ENCODE measurements around the gene STAT2.
A peak's percentile ranks its signal among the peaks of the same experiment; 100 is the strongest.
"Not testable (repeated sequence)": the region's sequence is repeated elsewhere in the genome, so short reads cannot be mapped to it uniquely, and the experiment has no call there.

Gene STAT2

GRCh38 chr12:56324206-56324605 is 35.7 kb downstream of the STAT2 start:
- Mint-ChIP-seq H3K27me3 (no peaks in the 10 kb centered on the region), H3K4me3 (no peak overlapping the region), H3K9me3 (no peaks in the 10 kb centered on the region), H3K36me3 (ENCODE audit: low read depth) (peaks cover 5% of the 10 kb centered on the region), H3K27ac (no peak overlapping the region), H3K4me1 (peaks cover 7% of the 10 kb centered on the region)
- ATAC-seq (no peak), DNase-seq (no peak)

DNA sequence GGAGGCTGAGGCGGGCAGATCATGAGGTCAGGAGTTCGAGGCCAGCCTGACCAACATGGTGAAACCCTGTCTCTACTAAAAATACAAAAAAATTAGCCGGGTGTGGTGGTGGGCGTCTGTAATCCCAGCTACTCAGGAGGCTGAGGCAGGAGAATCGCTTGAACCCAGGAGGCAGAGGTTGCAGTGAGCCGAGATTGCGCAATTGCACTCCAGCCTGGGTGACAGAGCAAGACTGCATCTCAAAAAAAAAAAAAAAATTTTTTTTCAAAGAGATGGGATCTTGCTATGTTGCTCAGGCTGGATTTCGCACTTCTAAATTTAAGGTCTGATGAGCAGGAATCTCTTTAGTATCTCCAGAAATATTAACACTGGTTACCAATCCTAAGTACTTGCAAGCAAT is 38.3 kb downstream of the STAT2 start:
- ATAC-seq; H3K4me3 Mint-ChIP-seq; H3K36me3 Mint-ChIP-seq (ENCODE audit: low read depth); H3K4me1 Mint-ChIP-seq; H3K27ac Mint-ChIP-seq; H3K27me3 Mint-ChIP-seq; H3K9me3 Mint-ChIP-seq; DNase-seq: not testable (repeated sequence)

DNA sequence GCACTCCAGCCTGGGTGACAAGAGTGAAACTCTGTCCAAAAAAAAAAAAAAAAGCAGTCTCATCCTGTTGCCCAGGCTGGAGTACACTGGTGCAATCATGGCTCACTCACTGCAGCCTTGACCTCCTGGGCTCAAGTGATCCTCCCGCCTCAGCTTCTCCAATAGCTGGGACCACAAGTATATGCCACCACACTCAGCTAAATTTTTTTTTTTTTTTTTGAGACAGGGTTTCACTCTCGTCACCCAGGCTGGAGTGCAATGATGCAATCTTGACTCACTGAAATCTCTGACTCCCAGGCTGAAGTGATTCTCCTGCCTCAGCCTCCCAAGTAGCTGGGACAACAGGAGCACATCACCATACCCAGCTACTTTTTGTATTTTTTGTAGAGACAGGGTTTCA is 38.9 kb downstream of the STAT2 start:
- ATAC-seq, result no peak
- no peaks in the 10 kb centered on the region for H3K9me3 Mint-ChIP-seq
- DNase-seq, result no peak

DNA sequence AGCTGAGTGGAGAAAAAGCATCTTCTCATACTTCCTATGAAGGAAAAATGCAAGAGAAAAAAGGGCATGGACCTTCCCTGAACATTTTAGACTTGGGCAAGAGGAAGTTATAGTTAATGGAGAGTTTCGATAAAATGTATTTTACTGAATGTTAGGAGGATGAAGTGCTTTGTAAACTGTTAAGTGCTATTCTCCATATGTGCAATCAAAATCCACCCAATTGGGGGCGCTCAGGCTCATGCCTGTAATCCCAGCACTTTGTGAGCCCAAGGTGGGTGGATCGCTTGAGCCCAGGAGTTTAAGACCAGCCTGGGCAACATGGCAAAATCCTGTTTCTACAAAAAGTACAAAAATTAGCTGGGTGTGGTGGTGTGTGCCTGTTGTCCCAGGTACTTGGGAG is 42.2 kb downstream of the STAT2 start:
- no peaks in the 10 kb centered on the region for H3K9me3 Mint-ChIP-seq
- no peak overlapping the region for H3K27ac Mint-ChIP-seq
- H3K4me1 Mint-ChIP-seq, result peaks cover 21% of the 10 kb centered on the region
- no peaks in the 10 kb centered on the region for H3K27me3 Mint-ChIP-seq
- ATAC-seq (no peak), DNase-seq (no peak)
- no peak overlapping the region for H3K4me3 Mint-ChIP-seq
- H3K36me3 Mint-ChIP-seq (ENCODE audit: low read depth), result peaks cover 14% of the 10 kb centered on the region

More for the DNA sequence above, 38.9 kb downstream of the STAT2 start:
- H3K4me3 Mint-ChIP-seq, result no peak overlapping the region
- peaks cover 12% of the 10 kb centered on the region for H3K4me1 Mint-ChIP-seq
- peak overlapping the region; percentile 53 for H3K27ac Mint-ChIP-seq
- H3K36me3 Mint-ChIP-seq (ENCODE audit: low read depth), result peaks cover 6% of the 10 kb centered on the region
- no peaks in the 10 kb centered on the region for H3K27me3 Mint-ChIP-seq

DNA sequence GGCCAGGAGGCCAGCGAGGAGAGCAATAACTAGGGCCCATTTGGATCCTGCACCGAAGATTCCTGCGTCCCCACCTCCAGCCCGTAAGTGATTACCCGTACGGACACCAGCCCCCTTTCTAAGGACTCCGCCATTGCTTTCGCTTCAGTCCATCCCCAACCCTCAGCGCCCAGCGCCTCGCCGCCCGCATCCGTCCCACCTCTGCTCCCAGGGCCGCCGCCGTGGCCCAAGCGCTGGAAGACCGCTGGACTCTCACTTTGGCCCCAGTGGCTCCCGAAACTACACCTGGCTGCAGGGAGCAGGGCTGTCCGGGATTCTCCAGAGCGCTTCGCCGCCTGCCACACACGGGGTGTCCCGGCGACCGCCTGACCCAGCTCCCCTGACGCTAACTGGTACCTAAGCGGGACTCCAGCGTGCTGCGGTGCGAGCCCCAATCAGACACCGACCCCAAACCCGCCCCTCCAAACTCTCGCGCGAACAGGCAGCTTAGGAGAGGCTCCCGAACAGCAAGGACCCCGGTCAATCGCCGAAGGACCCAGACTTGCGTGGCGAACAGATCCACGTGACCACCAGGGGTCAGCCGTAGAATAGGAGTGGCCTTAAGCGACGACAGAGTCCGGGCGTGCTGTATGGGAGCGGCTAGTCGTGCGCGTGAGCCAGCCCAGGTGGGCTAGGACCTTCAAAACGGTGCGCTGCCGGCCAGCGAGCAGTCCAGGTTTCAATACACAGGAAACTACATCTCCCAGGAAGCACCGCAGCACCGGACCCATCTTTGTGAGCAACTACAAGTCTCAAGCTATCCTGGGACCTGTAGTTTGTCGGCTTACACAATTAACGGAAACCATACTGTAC is 44.1 kb downstream of the STAT2 start, which contains the start of gene CNPY2:
TSS of gene CNPY2 (minus strand) at position 367 of the 852 bp plus-strand sequence. CDS start 771 bp downstream, outside the sequence.
- Mint-ChIP-seq H3K36me3 (ENCODE audit: low read depth) (peaks cover 18% of the 10 kb centered on the region), H3K4me3 (peak within 1 kb of the TSS; percentile 99), H3K9me3 (no peaks in the 10 kb centered on the region), H3K27me3 (no peaks in the 10 kb centered on the region), H3K4me1 (peaks cover 17% of the 10 kb centered on the region), H3K27ac (peak within 1 kb of the TSS; percentile 97)
- ATAC-seq (peak; percentile 96), DNase-seq (peak; percentile 94)

- Mint-ChIP-seq H3K4me1 (peaks cover 17% of the 10 kb centered on the region), H3K4me3 (peak overlapping the region; percentile 99), H3K27me3 (no peaks in the 10 kb centered on the region), H3K36me3 (ENCODE audit: low read depth) (peaks cover 19% of the 10 kb centered on the region), H3K9me3 (no peaks in the 10 kb centered on the region), H3K27ac (peak overlapping the region; percentile 97)
- DNase-seq, result no peak
- no peak for ATAC-seq
These were observed 44.7 kb downstream of the STAT2 start for GRCh38 chr12:56315249-56315621.

DNA sequence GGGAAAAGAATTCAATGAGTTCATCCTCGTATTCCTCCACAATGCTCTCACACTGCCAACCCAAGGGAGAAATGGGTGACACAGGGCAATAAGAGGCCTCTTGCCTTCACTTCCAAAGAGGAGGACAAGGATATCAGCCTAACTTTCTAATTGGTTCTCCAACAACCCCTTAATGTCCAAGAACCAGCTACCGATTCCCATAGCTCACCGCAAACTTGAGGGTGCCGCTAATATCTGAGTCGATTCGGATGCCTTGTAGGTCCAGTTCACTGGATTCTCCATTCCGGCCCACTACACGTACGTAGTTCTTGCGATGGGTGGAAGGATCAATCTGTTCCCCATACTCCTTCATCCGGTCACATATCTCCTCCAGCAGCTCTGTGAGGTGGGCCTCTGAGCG is 48.9 kb downstream of the STAT2 start:
- Mint-ChIP-seq H3K27ac (no peak overlapping the region), H3K9me3 (no peaks in the 10 kb centered on the region), H3K4me1 (peaks cover 10% of the 10 kb centered on the region), H3K4me3 (no peak overlapping the region), H3K36me3 (ENCODE audit: low read depth) (peaks cover 29% of the 10 kb centered on the region), H3K27me3 (no peaks in the 10 kb centered on the region)
- DNase-seq, result no peak
- ATAC-seq, result no peak

DNA sequence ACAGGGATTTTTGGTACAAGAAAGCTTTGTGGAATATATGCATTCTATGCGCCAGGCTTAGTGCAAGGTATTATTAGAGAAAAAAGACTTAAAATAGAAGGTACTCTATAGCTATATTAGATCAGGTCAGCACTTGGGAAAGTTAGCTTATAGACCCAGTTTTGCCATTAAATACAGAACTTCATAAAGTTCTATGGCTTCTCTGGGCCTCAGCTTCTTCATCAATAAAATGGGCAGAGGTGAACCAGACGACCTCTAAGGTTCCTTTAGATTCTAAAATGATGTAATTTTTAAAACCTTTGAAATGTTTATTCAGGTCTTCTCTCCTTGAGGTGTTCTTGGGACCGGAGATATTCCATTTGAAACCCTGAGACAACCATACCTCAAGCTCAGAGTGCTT is 51.2 kb downstream of the STAT2 start:
- Mint-ChIP-seq H3K36me3 (ENCODE audit: low read depth) (peaks cover 28% of the 10 kb centered on the region), H3K4me3 (no peak overlapping the region), H3K27me3 (no peaks in the 10 kb centered on the region), H3K4me1 (peaks cover 2% of the 10 kb centered on the region), H3K9me3 (no peaks in the 10 kb centered on the region), H3K27ac (no peak overlapping the region)
- ATAC-seq, result no peak
- DNase-seq, result no peak

- no peaks in the 10 kb centered on the region for H3K27me3 Mint-ChIP-seq
- ATAC-seq (no peak), DNase-seq (no peak)
- no peak overlapping the region for H3K27ac Mint-ChIP-seq
- peaks cover 2% of the 10 kb centered on the region for H3K4me1 Mint-ChIP-seq
- no peaks in the 10 kb centered on the region for H3K9me3 Mint-ChIP-seq
- H3K36me3 Mint-ChIP-seq (ENCODE audit: low read depth), result peaks cover 27% of the 10 kb centered on the region
- no peak overlapping the region for H3K4me3 Mint-ChIP-seq
These were observed 52.5 kb downstream of the STAT2 start for GRCh38 chr12:56307221-56307965.

DNA sequence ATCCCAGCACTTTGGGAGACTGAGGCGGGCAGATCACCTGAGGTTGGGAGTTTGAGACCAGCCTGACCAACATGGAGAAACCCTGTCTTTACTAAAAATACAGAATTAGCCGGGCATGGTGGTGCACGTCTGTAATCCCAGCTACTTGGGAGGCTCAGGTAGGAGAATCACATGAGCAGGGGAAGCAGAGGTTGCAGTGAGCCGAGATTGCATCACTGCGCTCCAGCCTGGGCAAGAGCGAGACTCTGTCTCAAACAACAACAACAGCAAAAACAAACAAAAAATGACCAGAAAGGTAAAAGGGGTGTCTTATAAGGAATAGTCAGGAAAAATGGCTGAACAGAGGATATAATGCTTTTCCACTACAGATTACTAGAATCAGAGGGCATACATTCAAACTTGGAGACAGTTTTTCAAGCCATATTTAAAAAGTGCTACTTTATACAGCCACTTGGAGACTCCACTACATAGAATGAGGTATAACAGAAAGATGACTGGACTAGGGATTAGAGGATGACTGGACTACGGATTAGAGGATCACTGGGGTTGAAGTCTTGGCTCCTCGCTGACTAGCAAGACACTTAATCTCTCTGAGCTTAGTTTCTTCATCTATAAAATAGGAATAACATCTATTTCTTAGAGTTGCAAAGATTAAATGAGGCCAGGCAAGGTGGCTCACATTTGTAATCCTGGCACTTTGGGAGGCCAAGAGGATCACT is 54.9 kb downstream of the STAT2 start:
- Mint-ChIP-seq H3K4me1 (peaks cover 17% of the 10 kb centered on the region), H3K27me3 (no peaks in the 10 kb centered on the region), H3K36me3 (ENCODE audit: low read depth) (peaks cover 21% of the 10 kb centered on the region), H3K4me3 (no peak overlapping the region), H3K27ac (no peak overlapping the region), H3K9me3 (no peaks in the 10 kb centered on the region)
- DNase-seq (no peak), ATAC-seq (no peak)

- H3K27ac Mint-ChIP-seq, result no peak overlapping the region
- H3K27me3 Mint-ChIP-seq, result no peaks in the 10 kb centered on the region
- H3K4me1 Mint-ChIP-seq, result peaks cover 15% of the 10 kb centered on the region
- no peak overlapping the region for H3K4me3 Mint-ChIP-seq
- H3K36me3 Mint-ChIP-seq (ENCODE audit: low read depth), result peaks cover 21% of the 10 kb centered on the region
- ATAC-seq (no peak), DNase-seq (no peak)
- H3K9me3 Mint-ChIP-seq, result no peaks in the 10 kb centered on the region
These were observed 55.6 kb downstream of the STAT2 start for GRCh38 chr12:56304276-56304675.

DNA sequence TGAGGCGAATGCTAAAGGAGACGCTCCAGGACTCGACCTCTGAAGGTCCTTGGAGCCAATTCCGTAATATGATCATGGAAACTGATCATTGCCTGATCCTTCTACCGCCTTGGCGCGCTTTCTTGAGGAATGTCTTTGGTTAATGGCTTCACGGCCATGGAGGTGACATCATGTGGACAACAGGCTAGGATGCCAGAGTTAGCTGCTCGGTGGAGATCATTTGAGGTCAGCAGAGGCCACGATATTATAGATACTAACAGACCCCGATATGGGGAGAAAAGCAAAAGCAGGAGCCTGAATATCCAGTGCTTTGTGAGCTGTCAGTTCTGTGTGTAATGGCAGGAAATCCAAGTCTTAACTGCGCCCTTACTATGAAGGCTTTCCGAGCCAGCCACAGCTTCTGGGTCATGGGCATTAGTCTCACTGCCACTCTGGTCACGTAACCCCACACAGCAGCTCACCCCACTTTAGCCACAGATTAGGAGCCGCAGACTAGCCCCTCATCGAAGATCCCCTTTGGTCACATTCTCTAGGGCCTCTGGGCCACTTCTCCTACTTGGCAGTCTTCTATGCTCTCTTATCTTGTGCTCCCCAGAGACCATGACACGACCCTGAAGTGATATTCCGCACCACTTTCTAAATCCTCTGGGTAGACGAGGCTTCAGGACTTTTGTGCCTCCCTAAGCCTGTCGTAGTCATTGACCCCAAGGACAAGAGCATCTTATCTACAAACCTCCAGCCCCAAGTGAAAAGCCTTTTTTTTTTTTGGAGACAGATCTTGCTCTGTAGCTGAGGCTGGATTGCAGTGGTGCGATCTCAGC is 59.1 kb downstream of the STAT2 start:
- H3K27ac Mint-ChIP-seq, result peak overlapping the region; percentile 96
- peak overlapping the region; percentile 96 for H3K4me3 Mint-ChIP-seq
- no peaks in the 10 kb centered on the region for H3K9me3 Mint-ChIP-seq
- no peak for DNase-seq
- no peaks in the 10 kb centered on the region for H3K27me3 Mint-ChIP-seq
- ATAC-seq, result no peak
- peaks cover 32% of the 10 kb centered on the region for H3K36me3 Mint-ChIP-seq (ENCODE audit: low read depth)
- H3K4me1 Mint-ChIP-seq, result peaks cover 47% of the 10 kb centered on the region

DNA sequence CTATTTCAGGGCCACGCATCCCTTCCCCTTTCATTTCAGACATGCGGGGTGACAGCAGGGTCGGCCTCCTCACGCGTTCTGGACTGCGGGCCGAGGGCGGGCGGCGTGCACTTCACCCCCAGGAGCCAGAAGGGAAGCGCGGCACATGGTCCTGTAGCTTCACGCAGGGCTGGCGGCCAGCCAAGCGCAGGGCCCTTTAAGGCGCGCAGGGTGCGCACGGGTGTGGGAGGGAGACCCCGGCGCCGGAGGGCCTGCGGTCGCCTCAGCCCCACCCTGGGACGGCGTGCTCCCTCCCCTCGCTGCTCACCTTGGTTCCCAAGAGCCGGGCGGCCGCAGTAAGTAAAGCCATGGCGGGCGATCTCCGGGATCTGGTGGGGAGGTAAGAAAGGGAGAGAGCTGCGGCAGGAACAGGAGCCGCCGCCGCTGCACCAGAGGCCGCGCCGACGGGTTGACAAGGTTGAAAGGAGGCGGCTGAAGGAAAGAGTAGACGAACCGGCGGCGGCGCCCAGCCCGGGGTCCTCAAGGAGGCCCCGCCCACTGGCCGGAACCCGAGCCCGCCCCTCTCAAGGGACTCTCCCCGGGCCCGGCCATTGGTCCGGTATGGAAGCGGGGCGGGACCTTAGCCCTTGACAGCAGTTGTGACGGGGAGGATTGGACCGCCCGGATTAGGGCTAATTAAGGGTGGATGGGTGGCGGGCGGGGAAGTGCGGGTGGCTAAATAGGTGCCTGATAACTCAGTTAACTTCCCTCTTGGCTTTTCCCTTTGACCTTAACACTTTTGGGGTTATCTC is 59.9 kb downstream of the STAT2 start, which contains the start of gene CS:
TSS of gene CS (minus strand) at position 478 of the 791 bp plus-strand sequence. CDS start at position 349, 129 bp downstream.
- DNase-seq (peak; percentile 98), ATAC-seq (peak; percentile 97)
- Mint-ChIP-seq H3K4me1 (peaks cover 49% of the 10 kb centered on the region), H3K4me3 (peak within 1 kb of the TSS; percentile 96), H3K27ac (peak within 1 kb of the TSS; percentile 96), H3K27me3 (no peaks in the 10 kb centered on the region), H3K9me3 (no peaks in the 10 kb centered on the region), H3K36me3 (ENCODE audit: low read depth) (peaks cover 30% of the 10 kb centered on the region)

Data from activated naive CD8-positive, alpha-beta T cell treated with anti-CD3 and anti-CD28 coated beads, Interleukin-2, amount 50 U/mL, for 24 hours (primary cell).